HG03354 (cell line): Measurements from ENCODE around the gene LRCOL1.

Experiments
- ATAC-seq: cut with Tn5 transposase; IDR thresholded peaks from one replicate; pipeline ENCODE4 v1.9.1; 2021; ENCODE audit warnings: mild to moderate bottlenecking; ENCODE audit not compliant: unreplicated experiment, poor library complexity, severe bottlenecking

Gene LRCOL1

DNA sequence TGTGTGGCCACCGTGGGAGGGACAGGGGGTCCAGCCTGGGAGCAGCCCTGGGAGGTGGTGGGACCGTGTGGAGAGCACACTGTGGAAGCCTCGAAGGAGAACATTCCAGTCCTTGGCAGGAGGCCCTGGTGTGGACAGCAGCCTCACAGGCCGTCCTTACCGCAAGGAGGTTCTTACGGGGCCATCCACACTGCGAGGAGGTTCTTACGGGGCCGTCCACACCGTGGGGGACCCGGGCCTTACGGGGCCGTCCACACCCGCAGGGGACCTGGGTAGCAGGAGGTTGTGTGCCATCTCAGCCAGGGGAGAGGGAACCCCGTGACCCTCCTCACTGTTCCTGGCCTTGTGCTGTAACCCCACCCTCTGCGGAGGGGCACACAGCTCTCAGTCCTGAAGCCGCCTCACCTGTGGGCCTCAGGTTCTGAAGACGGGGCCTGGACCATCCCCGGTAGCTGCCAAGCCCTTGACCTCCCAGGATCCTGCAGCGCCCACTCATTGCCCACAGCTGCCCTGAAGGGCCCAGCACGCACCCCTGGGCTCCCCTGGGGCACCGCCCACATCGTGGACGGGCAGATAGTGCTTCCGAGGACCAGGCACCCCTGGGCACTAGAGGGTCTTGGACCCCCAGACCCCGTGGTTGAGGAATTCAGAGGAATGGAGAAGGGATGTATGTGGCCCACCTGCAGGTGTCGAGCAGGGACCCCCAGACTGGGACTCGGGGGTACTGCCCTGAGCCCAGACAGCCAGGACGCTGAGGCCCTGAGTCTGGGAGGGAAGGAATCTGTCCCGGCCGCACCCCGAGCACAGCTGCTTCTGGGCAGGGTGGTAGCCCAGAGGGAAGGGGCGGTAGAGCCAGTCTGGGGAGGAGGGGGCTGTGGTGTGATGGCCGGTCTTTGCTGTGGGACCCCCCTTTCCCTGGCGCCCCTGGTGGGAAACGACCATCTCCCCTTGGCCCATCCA lies 37.3 kb downstream of the LRCOL1 start:
- ATAC-seq: no peak

DNA sequence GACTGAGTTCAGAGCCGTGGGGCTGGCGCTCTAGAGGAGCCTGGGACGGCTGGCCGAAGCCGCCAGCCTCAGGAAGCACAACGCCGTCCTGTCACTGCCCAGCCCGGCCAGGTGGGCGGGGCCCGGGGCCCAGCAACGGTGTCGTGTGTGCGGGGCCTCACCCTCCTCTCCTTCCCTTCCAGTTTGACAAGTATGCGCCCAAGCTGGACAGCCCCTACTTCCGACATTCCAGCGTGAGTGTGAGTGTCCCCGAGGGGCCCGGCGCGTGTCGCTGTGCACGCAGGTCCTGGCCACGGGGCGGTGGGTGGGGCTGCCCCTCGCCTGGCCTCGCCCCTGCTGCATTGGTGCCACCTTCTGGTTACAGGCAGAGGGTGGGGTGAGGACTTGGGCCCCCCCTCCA lies 38.3 kb downstream of the LRCOL1 start:
- ATAC-seq: no peak

DNA sequence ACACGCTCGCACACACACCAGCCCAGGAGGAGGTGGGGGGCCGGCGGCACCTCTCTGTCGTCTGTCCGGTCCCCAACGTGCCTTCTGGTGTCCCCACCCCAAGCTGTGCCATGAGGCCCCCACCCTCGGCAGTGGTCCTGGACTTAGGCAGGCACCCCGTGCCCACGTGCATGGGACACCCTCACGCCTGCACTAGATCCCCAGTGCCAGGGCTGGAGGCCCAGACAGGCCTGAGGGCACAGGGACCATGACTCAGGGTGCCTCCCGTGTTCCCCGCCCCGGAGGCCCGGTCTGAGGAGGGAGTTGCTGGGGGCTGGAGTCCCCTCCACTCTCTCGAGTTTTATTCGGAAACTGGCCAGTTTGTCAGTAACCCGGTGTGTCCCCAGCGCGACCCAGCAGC lies 38.8 kb downstream of the LRCOL1 start:
- ATAC-seq: no peak

DNA sequence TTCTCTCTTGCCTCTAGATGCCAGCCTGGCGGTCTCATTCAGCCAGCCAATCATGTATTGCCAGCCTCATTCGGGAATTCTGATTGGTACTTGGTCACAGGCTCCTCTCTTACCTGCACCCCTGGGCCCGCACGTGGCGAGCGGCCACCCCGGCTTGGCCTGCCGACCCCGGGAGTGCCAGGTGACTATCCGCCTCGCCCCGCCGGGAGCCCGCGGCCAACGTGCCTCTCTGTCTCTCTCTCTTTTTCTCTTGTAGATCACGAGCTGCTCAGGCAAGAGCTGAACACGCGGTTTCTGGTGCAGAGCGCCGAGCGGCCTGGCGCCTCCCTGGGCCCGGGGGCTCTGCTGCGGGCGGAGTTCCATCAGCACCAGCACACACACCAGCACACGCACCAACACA lies 39.3 kb downstream of the LRCOL1 start:
- ATAC-seq: no peak

DNA sequence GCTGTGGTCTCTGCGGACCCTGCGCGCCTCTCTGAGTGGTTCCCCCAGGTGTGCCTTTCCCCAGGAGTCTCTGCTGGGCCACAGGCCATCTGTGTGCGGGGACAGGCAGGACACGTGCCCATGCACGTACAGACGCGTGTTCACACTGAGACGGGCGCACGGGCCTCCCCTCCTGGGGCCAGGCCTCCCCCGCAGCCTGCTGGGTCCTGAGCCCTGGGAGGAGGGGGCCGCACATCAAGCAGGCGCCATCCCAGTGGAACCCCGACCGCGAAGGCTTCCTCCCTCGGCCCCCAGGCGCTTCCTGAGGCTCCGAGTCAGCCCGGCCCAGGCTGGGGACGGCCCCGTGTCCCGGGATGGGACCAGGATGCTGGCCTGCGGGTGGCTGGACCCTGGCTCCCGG lies 39.7 kb downstream of the LRCOL1 start:
- no peak for ATAC-seq

DNA sequence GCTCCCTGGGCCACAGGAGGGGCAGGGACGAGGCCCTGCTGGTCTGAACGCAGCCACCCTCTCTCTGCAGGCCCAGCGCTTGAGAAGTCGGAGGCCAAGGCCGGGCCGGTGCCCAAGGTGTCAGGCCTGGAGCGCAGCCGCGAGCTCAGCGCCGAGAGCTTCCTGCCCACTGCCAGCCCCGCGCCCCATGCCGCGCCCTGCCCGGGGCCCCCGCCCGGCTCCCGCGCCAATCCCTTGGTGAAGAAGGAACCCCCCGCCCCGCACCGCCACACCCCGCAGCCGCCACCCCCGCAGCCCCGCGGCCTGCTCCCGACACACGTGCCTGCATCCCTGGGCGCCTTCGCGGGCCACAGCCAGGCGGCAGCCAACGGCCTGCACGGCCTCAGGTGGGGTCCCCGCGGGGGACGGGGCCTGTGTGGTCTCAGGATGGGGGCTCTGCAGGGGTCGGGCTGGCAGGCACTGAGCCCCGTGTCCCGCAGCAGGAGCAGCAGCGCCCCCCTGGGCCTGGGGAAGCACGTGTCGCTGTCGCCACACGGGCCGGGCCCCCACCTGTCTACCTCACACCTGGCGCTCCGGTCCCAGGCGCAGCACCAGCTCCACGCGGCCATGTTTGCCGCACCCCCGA lies 40.4 kb downstream of the LRCOL1 start:
- no peak for ATAC-seq

DNA sequence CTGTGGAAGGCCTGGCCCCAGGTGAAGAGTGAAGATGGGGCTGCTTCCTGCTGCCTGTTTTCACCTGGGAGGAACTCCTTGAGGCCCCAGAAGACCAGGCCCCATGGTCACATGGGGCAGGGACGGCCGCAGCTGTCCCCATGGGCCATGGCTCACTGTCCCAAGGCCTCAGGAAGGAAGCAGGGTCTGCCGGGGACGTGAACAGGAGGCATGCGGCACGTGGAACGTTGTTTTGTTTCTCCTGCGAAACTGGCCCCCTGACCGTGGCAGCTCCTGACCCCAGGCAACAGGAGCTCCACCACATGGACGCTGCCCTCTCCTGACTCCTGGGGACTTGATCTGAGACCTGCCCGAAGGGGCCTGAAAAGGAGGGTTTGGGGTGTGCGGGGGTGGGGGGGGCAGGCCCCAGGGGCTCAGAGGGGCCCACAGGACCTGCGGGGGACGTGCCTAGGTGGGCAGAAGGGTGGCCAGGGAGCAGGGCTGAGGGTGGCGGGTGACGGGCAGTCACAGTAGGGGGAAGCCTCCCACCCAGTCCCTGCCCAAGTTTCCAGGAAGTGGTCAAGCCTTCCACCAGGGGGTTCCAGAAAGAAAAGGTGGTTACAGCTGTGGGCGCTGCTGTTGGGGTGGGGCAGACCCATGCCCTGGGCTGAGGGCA lies 41.4 kb downstream of the LRCOL1 start:
- no peak for ATAC-seq

DNA sequence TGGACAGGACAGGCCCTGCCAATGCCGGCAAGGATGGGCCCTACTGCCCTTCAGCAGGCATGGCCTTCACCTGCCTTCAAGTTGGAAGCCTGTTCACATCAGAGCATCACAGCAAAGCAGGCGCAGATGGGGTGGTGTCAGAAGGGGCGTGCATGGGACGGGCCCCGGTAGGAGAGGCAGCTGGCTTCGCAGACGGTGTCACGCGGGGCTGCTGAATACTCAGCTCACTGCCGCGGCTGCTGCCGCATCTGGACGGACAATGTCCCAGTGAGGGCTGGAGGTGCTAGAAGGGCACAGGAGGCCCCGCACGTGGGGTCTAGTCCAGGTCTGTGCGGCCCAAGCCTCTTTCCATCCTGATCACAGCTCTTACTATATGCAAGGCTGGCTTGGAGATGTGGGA lies 42.1 kb downstream of the LRCOL1 start:
- no peak for ATAC-seq

DNA sequence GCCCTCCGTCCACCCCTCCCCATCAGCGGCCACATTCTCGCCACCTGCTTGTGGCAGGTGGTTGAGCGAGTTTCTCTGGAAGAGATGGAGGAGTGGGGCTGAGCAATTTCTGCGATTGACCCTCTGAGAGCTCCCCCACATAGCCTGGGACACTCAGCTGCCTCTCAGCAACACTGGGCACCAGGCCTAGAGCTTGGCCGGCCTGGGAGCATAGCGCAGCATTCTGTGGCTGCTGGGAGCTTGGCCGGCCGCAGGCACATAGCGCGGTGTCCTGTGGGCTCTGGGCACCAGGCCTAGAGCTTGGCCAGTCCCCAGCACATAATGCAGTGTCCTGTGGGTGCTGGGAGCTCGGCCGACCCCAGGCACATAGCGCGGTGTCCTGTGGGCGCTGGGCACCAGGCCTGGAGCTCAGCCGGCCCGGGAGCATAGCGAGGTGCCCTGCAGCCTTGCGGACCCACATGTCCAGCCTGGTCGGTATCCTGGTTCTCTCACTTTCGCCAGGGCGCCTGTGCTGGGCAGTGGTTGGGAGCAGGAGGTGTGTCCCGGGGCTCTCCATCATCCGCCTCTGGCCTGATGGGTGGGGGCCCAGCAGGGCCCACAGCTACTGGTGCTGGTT lies 43.8 kb downstream of the LRCOL1 start:
- ATAC-seq: no peak

DNA sequence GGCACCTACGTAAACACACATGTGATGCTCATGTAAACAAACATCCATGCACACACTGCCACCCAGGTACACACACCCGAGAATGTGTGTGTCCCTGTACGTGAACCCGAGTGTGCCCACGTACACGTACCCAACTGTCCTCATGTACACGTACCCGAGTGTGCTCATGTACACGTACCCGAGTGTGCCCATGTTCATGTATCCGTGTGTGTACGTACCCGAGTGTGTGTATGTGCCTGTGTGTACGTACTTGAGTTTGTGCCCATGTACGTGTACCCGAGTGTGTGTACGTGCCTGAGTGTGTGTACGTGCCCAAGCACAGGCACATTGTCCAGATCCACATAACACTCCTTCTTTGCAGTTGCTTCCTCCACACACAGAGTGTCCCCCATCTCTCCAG lies 45.0 kb downstream of the LRCOL1 start:
- ATAC-seq: no peak

DNA sequence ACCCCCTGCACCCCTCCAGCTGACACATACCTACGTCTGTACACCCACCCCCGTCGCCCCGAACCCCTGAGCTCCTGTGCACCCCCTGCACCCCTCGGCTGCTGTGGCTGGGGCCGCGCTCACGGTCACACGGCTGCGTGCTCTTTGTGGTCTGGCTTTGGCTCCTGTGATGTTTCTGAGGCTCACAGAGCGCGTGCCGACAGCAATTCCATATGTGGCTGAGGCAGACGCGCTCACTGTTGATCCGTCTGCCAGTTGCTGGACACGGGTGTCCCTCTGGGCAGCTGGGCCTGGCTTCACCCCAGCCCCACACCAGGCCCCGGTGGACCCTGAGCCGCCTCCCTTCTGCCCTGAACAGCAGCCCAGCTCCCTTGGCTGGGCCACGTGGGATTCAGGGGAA lies 46.5 kb downstream of the LRCOL1 start:
- no peak for ATAC-seq

DNA sequence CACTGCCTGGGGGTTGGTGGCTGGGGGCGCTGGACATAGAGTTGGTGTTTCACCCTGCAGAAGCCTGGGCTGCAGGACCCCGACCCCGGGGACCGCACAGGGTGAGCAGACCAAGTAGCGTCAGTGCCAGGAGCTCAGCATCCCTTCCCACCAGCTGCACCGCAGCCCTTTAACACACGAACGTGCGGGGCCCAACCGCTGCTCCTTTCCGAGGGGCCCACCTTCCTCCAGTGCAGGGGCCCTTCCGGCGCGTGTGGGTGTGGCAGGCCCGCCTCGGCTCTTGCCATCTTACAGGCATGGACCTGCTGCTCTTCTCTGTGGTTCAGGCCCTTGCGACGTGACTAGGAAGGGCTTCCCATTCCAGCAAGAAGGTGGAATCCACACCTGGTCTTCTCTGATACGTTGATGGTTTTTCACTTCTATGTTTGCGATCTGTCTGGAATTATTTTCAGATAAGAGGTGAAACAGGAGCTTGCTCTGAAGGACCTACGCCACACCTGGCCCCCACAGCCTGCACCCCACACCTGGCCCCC lies 47.8 kb downstream of the LRCOL1 start:
- no peak for ATAC-seq

DNA sequence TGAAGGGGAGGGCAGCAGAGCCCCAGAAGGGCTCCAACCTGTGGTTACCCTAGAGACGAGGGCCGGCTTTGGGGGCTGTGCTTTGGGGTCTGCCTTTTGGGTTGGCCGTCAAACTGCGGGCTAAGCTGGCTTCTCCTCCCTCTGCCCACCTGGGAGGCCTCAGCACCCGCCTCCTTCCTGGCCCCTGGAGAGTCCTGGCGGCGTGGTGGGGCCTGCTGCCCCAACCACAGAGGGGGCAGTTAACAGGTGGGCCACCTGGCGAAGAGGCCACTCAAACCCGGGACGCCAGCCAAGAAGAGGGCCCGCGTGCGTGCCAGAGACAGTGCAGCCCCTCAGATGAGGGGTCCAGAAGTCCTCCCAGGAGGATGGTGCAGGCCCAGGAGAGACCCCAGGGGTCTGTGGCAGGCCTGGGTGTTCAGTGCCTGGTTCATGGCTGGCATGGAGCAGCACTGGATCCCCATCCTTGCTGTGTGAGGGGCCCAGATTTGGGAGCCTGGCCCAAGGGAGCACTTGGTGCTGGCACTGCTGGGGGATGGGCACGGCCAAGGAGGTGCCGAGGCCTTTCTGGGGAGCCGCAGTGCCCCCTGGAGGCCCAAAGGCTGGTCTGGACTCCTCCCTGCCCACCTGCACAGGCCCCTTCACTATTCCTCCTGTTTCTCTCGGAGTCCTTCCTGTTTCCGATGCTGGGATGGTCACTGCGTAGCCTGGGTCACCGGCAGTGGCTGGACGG lies 48.8 kb downstream of the LRCOL1 start:
- no peak for ATAC-seq

DNA sequence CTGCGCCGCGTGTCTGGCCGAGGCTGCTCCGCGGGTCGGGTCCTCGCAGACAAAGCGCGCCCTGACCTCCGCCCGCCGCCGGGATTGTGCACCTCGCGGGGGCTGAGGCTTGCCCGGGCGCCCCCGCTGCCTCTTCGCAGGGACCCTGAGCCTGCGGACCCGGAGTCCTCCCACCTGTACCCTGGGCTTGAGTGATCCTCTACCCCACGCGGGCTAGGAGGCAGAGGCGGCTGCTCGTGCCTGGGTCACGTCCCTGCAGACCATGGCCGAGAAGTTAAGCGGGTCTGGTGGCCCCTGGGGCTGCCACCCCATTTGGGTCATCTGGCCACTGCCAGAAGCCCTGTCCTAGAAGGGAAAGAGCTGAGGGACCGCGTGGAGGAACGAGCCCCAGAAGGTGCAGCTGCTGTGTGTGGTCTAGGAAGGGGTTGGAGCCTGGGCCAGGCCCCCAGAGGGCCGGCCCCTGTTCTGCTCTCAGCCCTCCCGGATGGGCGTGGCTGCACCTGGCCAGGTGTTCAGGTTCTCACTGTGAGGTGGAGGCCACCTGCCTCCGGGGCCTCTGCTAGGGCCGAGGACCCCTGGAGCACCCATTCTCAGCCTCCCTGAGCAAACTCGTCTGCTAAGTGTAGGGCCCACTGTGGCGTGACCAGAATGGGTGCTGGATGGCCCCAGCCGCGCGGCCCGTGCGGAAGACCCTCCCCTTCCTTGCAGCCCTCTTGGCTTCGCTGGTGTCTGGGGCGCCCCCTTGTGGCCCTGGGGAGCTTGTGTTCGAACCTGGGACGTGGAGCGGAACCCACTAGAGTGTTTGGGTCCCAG lies 49.6 kb downstream of the LRCOL1 start:
- ATAC-seq: no peak

DNA sequence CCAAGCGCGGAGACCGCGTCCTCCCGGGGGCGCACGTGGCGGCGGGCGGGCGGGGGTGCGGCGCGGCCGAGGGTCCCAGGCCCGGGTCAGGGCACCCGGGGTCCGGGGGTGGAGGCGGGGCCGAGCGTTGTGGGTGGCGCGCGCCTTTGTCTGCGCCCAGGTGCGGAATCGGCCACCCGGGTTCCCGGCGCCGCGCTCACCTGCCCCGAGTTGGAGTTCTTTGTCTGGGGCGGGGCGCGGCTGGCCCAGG lies 50.1 kb downstream of the LRCOL1 start:
- ATAC-seq: no peak

DNA sequence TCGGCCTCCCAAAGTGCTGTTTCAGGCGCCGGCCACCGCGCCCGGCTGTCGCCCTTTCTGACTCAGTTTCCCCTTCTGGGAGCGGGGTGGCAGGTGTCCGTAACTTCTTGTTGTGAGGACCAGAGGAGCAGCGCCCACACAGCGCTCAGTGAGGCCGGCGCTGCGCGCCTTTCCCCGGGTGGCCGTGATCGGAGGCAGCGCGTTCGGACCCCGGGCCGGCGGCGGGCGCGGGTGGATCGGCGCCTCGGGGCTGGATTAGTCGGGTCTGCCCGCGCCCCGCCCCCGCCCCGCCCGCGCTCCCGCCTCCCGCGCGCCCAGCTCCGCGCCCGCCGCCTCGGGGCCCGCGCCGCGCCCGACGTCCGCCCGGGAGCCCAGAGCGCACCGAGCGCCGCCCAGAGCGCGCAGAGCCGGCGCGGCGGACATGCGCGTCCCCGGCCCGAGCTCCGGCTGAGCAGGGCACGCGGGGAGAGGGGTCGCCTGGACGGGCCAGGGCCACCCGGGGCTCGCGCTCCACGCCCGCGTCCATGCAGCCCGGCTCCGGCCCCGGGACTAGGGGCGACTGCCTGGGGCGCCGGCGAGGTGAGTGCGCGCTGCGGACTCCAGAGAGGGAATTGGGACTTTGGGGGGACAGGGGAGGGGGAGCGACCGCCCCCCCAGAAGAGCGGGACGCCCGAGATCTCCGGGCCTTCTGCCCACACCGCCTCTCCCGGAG lies 50.6 kb downstream of the LRCOL1 start:
- no peak for ATAC-seq

DNA sequence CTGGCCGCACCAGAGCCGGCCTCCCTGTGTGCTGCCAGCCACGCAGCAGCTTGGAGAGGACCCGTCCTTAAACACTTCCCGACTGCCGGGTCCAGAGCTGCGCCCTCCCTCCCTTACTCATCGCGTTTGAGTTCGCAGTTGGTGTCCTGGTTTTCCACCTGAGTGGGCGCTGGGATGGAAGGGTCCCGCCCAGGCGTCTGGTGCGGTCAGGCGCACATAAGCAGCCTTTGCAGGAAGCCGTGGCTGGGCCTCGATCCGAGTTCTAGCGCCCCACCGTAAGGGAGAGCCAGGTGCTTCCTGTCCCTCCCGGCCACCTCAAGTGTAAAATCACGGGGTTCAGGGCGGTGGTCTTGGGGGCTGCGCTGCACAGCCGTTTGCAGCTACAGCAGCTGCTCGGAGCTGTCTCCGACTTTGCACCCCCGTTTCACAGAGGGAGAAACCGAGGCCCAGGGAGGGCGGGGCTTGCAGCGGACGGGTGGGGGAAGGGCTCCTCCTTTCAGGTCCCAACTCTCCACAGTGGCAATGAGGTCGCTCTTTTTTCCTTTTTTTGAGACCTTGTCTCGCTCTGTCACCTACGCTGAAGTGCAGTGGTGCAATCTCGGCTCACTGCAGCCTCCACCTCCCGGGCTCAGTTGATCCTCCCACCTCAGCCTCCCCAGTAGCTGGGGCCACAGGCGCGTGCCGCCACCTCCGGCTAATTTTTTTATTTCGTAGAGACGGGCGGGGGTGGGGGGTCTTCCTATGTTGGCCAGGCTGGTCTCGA lies 51.3 kb downstream of the LRCOL1 start:
- ATAC-seq: no peak
